Astrocyte (in vitro differentiated cells and primary cell): Measurements from ENCODE around the gene FHOD1. TPM values are rescaled to one million over a fixed set of nuclear protein-coding genes. Genes with fewer than 3 reads are reported as not detected.

Experiments
- DNase-seq: peaks from one replicate; pipeline ENCODE4 v3.0.0-alpha.2; 2010; ENCODE audit warnings: low read depth
- FAIRE-seq: peaks from 2 replicates; lab custom pipeline; 2011; peaks lifted over from hg19 to GRCh38; lab: Jason Lieb, UNC
- H2AFZ ChIP-seq: 2 replicates; pipeline ENCODE4 v1.6.0; 2012; ENCODE audit warnings: low read depth, low read length, inconsistent platforms
- H3K27ac ChIP-seq: 2 replicates; pipeline ENCODE4 v1.5.1; 2011; ENCODE audit warnings: low read depth, low read length, inconsistent platforms
- H3K27me3 ChIP-seq: 2 replicates; pipeline ENCODE4 v1.6.0; 2011; ENCODE audit warnings: low read length, inconsistent platforms; ENCODE audit not compliant: insufficient read depth
- H3K36me3 ChIP-seq: 2 replicates; pipeline ENCODE4 v1.5.1; 2011; ENCODE audit warnings: low read length, inconsistent platforms; ENCODE audit not compliant: insufficient read depth
- H3K4me1 ChIP-seq: 2 replicates; pipeline ENCODE4 v1.5.1; 2011; ENCODE audit warnings: low read length, inconsistent platforms; ENCODE audit not compliant: insufficient read depth
- H3K4me2 ChIP-seq: 2 replicates; pipeline ENCODE4 v1.6.0; 2012; ENCODE audit warnings: low read length, inconsistent platforms
- H3K4me3 ChIP-seq: 2 replicates; pipeline ENCODE4 v1.5.1; 2011; ENCODE audit warnings: low read depth, mild to moderate bottlenecking, low read length, inconsistent platforms; ENCODE audit not compliant: insufficient read depth
- H3K79me2 ChIP-seq: 2 replicates; pipeline ENCODE4 v1.6.0; 2012; ENCODE audit warnings: mild to moderate bottlenecking, low read length, inconsistent platforms; ENCODE audit not compliant: insufficient read depth
- H3K9ac ChIP-seq: 2 replicates; pipeline ENCODE4 v1.6.0; 2012; ENCODE audit warnings: mild to moderate bottlenecking, low read length, inconsistent platforms
- H3K9me3 ChIP-seq: 2 replicates; pipeline ENCODE4 v1.5.1; 2012; ENCODE audit warnings: low read depth, mild to moderate bottlenecking, low read length, inconsistent platforms; ENCODE audit not compliant: insufficient read depth
- H4K20me1 ChIP-seq: 2 replicates; pipeline ENCODE4 v1.6.0; 2012; ENCODE audit warnings: low read length, inconsistent platforms; ENCODE audit not compliant: insufficient read depth
- H3K27ac Mint-ChIP-seq: one replicate; pipeline ENCODE4 v1.8.0; 2021; ENCODE audit warnings: mild to moderate bottlenecking, mixed read lengths; ENCODE audit not compliant: unreplicated experiment
- H3K27me3 Mint-ChIP-seq: one replicate; pipeline ENCODE4 v1.8.0; 2021; ENCODE audit warnings: low read depth, mixed read lengths; ENCODE audit not compliant: unreplicated experiment
- H3K36me3 Mint-ChIP-seq: one replicate; pipeline ENCODE4 v1.8.0; 2021; ENCODE audit warnings: low read depth, mixed read lengths; ENCODE audit not compliant: unreplicated experiment
- H3K4me1 Mint-ChIP-seq: one replicate; pipeline ENCODE4 v1.8.0; 2021; ENCODE audit warnings: low read depth, mixed read lengths; ENCODE audit not compliant: unreplicated experiment
- H3K4me3 Mint-ChIP-seq: one replicate; pipeline ENCODE4 v1.8.0; 2021; ENCODE audit warnings: mild to moderate bottlenecking, moderate library complexity, mixed read lengths; ENCODE audit not compliant: unreplicated experiment
- H3K9me3 Mint-ChIP-seq: one replicate; pipeline ENCODE4 v1.8.0; 2021; ENCODE audit warnings: mild to moderate bottlenecking, mixed read lengths; ENCODE audit not compliant: unreplicated experiment
- EZH2 ChIP-seq: IDR thresholded peaks from 2 replicates; pipeline ENCODE4 v1.6.1; 2012; ENCODE audit warnings: mild to moderate bottlenecking, low read length, inconsistent platforms; ENCODE audit not compliant: insufficient read depth
- total RNA-seq: library from RNA; stranded (reverse); gene quantifications from 2 replicates; pipeline ENCODE4 v1.2.1, GENCODE V29; 2021
- TF ChIP-seq, protein P1 (sequence below): IDR thresholded peaks from 2 replicates; pipeline ENCODE4 v1.5.1; 2011; ENCODE audit warnings: low read depth, mild to moderate bottlenecking, inconsistent platforms, low read length, moderate library complexity; ENCODE audit not compliant: insufficient read depth

The FHOD1 gene
- total RNA-seq, 1 donor from 2014 or later: 38.1 TPM

- no peaks in the 10 kb centered on the region for H3K36me3 ChIP-seq
- no peak overlapping the region for H3K4me3 ChIP-seq
- Mint-ChIP-seq H3K4me3 (no peak overlapping the region), H3K27me3 (peaks cover 30% of the 10 kb centered on the region), H3K36me3 (peaks cover 8% of the 10 kb centered on the region), H3K9me3 (peaks cover 4% of the 10 kb centered on the region), H3K4me1 (peaks cover 2% of the 10 kb centered on the region), H3K27ac (no peak overlapping the region)
- FAIRE-seq (no peak), DNase-seq (no peak)
- H3K9ac ChIP-seq: no peak overlapping the region
- TF ChIP-seq EZH2: no peak
- TF ChIP-seq, protein P1, sequence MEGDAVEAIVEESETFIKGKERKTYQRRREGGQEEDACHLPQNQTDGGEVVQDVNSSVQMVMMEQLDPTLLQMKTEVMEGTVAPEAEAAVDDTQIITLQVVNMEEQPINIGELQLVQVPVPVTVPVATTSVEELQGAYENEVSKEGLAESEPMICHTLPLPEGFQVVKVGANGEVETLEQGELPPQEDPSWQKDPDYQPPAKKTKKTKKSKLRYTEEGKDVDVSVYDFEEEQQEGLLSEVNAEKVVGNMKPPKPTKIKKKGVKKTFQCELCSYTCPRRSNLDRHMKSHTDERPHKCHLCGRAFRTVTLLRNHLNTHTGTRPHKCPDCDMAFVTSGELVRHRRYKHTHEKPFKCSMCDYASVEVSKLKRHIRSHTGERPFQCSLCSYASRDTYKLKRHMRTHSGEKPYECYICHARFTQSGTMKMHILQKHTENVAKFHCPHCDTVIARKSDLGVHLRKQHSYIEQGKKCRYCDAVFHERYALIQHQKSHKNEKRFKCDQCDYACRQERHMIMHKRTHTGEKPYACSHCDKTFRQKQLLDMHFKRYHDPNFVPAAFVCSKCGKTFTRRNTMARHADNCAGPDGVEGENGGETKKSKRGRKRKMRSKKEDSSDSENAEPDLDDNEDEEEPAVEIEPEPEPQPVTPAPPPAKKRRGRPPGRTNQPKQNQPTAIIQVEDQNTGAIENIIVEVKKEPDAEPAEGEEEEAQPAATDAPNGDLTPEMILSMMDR: no peak
- H4K20me1 ChIP-seq: no peaks in the 10 kb centered on the region
- H3K27me3 ChIP-seq: no peaks in the 10 kb centered on the region
- no peak overlapping the region for H3K4me2 ChIP-seq
- no peaks in the 10 kb centered on the region for H3K79me2 ChIP-seq
- H3K27ac ChIP-seq: no peak overlapping the region
- H3K4me1 ChIP-seq: no peaks in the 10 kb centered on the region
- H2AFZ ChIP-seq: no peak overlapping the region
- no peaks in the 10 kb centered on the region for H3K9me3 ChIP-seq
Measured at GRCh38 chr16:67257486-67258160, 10.3 kb upstream of the FHOD1 start.

- H3K27ac Mint-ChIP-seq: no peak overlapping the region
- H3K79me2 ChIP-seq: no peaks in the 10 kb centered on the region
- H3K27me3 ChIP-seq: no peaks in the 10 kb centered on the region
- DNase-seq (no peak), FAIRE-seq (no peak)
- no peak overlapping the region for H2AFZ ChIP-seq
- no peaks in the 10 kb centered on the region for H4K20me1 ChIP-seq
- H3K9me3 Mint-ChIP-seq: peaks cover 2% of the 10 kb centered on the region
- peaks cover 2% of the 10 kb centered on the region for H3K4me1 Mint-ChIP-seq
- no peak for TF ChIP-seq EZH2
- H3K9ac ChIP-seq: no peak overlapping the region
- no peak overlapping the region for H3K4me2 ChIP-seq
- peaks cover 26% of the 10 kb centered on the region for H3K27me3 Mint-ChIP-seq
- H3K36me3 Mint-ChIP-seq: peaks cover 5% of the 10 kb centered on the region
- no peaks in the 10 kb centered on the region for H3K36me3 ChIP-seq
- H3K4me3 ChIP-seq: no peak overlapping the region
- no peaks in the 10 kb centered on the region for H3K4me1 ChIP-seq
- H3K4me3 Mint-ChIP-seq: no peak overlapping the region
- no peaks in the 10 kb centered on the region for H3K9me3 ChIP-seq
- no peak overlapping the region for H3K27ac ChIP-seq
Measured at GRCh38 chr16:67256701-67257230, 9.5 kb upstream of the FHOD1 start.

DNA sequence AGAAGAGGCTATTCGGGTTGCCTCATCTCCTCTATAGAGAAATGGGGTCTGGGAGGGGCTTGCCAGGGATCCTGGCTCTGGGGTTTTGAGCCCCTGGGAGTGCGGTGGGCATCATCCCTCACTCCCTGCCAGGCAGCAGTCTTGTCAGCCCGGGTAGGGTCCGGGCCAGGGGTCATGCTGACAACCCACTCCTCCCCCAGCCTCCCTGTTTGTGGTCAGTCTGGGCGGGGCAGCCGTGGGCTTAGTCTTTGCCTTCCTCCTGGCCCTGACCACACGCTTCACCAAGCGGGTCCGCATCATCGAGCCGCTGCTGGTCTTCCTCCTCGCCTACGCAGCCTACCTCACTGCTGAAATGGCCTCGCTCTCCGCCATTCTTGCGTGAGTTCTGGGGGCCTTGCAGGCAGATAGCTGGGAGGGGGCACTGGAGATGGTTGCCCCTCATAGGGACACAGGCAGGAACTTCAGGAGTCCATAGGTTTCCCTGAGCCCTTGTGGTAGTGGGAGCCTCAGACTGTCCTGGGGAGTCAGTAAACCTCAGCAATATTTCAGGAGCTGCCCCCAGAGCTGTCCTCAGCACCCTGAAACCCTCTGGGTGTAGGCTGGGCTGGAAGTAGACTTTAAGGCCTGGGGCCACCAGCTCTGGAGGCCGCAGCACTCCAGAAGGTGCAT, 8.4 kb upstream of the FHOD1 start:
- Histone ChIP-seq H3K79me2 (no peaks in the 10 kb centered on the region), H3K36me3 (no peaks in the 10 kb centered on the region), H3K4me1 (no peaks in the 10 kb centered on the region), H3K9ac (no peak overlapping the region), H3K9me3 (no peaks in the 10 kb centered on the region), H3K27me3 (no peaks in the 10 kb centered on the region), H2AFZ (no peak overlapping the region), H4K20me1 (no peaks in the 10 kb centered on the region), H3K4me2 (no peak overlapping the region), H3K4me3 (no peak overlapping the region), H3K27ac (no peak overlapping the region)
- TF ChIP-seq, protein P1: no peak
- no peak for TF ChIP-seq EZH2
- H3K36me3 Mint-ChIP-seq: peaks cover 5% of the 10 kb centered on the region
- no peak for FAIRE-seq
- H3K27me3 Mint-ChIP-seq: peaks cover 30% of the 10 kb centered on the region
- DNase-seq: no peak
- H3K4me3 Mint-ChIP-seq: no peak overlapping the region
- H3K9me3 Mint-ChIP-seq: peaks cover 2% of the 10 kb centered on the region
- H3K4me1 Mint-ChIP-seq: no peaks in the 10 kb centered on the region
- H3K27ac Mint-ChIP-seq: no peak overlapping the region
